ENCODE results near the gene SLC9C1.
A peak's percentile ranks its signal among the peaks of the same experiment; 100 is the strongest.

The SLC9C1 gene

DNA sequence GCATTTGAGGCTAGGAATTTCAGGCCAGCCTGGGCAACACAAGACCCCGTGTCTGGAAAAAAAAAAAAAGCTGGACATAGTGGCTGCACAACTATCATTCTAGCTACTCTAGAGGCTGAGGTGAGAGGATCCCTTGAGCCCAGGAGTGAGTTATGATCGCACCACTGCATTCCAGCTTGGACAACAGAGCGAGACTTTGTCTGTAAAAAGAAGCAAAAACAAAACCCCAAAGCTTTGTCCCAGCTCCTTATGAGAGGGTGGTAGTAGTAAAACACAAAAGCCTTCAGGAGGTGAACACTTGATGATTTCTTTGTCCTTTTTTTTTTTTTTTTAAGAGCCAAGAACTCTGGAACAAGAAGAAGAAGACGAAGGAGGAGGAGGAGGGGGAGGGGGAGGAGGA is 37.8 kb upstream of the SLC9C1 start:
- Histone ChIP-seq H3K36me3 (ENCODE audit: control insufficient read depth, insufficient read depth, low read length) (no peaks in the 10 kb centered on the region), H3K27me3 (replicated peaks; ENCODE audit: control insufficient read depth, insufficient read depth, low read length) (no peaks in the 10 kb centered on the region), H3K4me3 (replicated peaks; ENCODE audit: low read depth, low read length) (no peak overlapping the region)
- TF ChIP-seq, protein P1, sequence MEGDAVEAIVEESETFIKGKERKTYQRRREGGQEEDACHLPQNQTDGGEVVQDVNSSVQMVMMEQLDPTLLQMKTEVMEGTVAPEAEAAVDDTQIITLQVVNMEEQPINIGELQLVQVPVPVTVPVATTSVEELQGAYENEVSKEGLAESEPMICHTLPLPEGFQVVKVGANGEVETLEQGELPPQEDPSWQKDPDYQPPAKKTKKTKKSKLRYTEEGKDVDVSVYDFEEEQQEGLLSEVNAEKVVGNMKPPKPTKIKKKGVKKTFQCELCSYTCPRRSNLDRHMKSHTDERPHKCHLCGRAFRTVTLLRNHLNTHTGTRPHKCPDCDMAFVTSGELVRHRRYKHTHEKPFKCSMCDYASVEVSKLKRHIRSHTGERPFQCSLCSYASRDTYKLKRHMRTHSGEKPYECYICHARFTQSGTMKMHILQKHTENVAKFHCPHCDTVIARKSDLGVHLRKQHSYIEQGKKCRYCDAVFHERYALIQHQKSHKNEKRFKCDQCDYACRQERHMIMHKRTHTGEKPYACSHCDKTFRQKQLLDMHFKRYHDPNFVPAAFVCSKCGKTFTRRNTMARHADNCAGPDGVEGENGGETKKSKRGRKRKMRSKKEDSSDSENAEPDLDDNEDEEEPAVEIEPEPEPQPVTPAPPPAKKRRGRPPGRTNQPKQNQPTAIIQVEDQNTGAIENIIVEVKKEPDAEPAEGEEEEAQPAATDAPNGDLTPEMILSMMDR (IDR thresholded peaks at IDR 0.05; ENCODE audit: insufficient read depth, low read length, poor library complexity, severe bottlenecking): no peak
- DNase-seq (ENCODE audit: extremely low read depth, insufficient read length): no peak

DNA sequence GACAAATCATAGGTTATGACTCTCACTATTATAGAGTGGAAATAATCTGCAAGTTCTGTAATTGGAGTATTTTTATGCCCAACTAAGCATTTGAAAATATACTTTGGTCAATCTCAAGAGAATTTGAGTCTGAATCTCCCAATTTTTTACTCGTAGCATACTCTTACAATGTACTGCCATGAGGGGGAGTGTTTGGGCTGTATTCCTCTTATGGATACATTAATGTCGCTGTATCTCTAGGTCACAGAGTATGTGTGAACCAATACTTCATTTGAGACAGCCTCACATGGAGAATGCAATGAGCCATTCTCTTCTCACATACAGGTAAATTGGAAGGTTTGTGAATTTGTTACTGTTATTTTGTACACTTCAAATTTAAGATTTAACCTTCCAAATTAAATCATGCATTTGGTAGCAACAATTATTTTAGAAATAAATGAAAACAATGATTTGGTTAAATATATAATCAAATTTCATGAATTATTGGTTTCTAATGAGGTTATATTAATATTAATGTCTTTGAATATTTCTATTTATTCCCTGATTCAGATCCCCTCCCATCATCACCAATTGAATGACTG is 33.4 kb upstream of the SLC9C1 start:
- peak; percentile 37 for DNase-seq (ENCODE audit: extremely low read depth, insufficient read length)
- H3K36me3 ChIP-seq (ENCODE audit: control insufficient read depth, insufficient read depth, low read length): no peaks in the 10 kb centered on the region
- TF ChIP-seq, protein P1 (IDR thresholded peaks at IDR 0.05; ENCODE audit: insufficient read depth, low read length, poor library complexity, severe bottlenecking): peak; percentile 63
- no peaks in the 10 kb centered on the region for H3K27me3 ChIP-seq (replicated peaks; ENCODE audit: control insufficient read depth, insufficient read depth, low read length)
- no peak overlapping the region for H3K4me3 ChIP-seq (replicated peaks; ENCODE audit: low read depth, low read length)

DNA sequence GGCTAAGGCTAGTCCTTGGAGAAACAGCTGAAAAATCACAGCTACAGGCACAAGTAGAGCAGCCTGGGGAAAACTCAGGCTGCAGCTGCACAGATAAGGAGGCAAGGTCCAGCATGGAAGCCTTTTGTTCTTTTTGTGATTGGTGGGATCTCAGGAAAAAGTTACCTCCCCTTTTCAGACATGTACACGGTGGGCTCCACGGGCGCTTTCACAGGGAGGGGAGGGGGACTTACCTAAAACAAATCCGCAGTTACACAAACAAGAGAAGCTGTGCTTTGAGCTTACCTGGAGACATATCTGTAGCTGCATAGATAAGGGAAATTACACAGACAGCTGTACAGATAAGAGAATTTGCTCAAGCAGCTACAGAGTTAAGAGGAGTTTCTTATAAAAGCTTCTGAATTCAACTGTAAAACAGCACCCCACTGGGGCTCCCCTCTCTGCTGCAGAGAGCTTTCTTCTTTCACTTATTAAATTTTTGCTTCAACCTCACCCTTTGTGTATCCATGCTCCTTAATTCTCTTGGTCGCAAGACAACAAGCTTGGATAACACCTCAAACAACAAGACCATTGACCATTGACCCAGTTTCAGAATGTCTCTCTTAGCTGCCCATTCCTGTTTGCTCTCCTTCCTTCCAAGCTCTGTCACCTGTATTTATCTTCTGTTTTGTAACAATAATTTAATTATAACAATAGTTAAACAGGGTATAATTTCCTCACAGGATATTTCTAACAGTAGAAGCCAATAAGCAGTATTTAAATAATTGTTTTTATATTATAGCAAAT is 28.0 kb upstream of the SLC9C1 start:
- no peak for DNase-seq (ENCODE audit: extremely low read depth, insufficient read length)
- no peaks in the 10 kb centered on the region for H3K27me3 ChIP-seq (replicated peaks; ENCODE audit: control insufficient read depth, insufficient read depth, low read length)
- no peaks in the 10 kb centered on the region for H3K36me3 ChIP-seq (ENCODE audit: control insufficient read depth, insufficient read depth, low read length)
- TF ChIP-seq, protein P1 (IDR thresholded peaks at IDR 0.05; ENCODE audit: insufficient read depth, low read length, poor library complexity, severe bottlenecking): no peak
- no peak overlapping the region for H3K4me3 ChIP-seq (replicated peaks; ENCODE audit: low read depth, low read length)

DNA sequence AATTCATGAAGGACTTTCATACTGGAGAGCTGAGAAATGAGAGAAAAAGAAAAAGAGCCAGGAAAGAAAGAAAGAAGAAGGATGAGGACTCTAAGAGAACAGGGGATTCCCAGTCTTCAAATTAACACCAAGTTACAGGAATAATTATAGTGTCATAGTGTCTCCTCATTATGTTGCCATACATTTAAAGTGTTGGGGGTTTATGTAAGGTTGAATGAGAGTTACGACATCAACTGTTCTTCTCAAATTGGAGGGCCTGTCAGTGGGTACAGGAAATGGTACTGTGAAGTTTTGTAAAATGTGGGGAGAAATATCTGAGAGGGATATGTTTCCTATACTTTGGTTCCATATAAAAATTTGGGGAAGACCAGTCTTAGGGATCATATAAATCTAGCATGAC is 26.7 kb upstream of the SLC9C1 start:
- no peak for DNase-seq (ENCODE audit: extremely low read depth, insufficient read length)

DNA sequence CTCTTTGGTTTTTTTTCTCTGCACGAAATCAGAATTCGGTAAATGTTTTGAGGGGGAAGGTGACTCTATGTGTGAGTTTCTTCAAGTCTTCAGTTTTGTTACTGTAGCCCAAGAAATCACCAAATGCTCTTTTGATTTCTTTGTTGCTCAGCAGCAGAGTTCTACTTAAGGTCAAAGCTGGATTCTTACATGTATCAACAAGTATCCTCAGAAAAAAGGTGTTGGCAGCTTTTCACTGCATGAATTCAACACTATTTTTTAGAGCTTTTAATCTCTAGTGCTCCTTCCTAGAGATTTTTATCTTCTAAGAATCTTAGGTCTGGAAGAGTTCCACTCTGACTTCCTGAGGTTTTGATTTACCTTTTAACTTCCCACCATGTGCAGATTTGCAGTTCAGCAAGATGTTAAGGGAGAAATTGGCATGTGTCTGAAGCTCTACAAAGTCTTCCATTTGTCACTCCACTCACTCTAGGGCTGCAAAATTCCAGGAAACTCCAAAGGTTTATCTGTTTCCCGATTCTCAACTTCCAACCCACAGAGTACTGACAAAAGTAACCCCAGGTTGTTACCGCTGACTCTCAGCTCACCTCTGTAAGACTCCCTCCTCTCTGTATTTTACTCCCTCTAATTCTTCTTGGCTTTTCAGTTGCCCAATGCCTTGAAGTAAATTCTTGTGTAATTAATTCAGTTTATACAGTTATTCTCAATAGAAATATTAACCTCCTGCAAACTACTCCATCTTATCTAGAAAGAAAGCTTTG is 25.7 kb upstream of the SLC9C1 start:
- TF ChIP-seq, protein P1 (IDR thresholded peaks at IDR 0.05; ENCODE audit: insufficient read depth, low read length, poor library complexity, severe bottlenecking): no peak
- Histone ChIP-seq H3K4me3 (replicated peaks; ENCODE audit: low read depth, low read length) (no peak overlapping the region), H3K36me3 (ENCODE audit: control insufficient read depth, insufficient read depth, low read length) (no peaks in the 10 kb centered on the region), H3K27me3 (replicated peaks; ENCODE audit: control insufficient read depth, insufficient read depth, low read length) (no peaks in the 10 kb centered on the region)
- DNase-seq (ENCODE audit: extremely low read depth, insufficient read length): no peak

More for the DNA sequence above, 26.7 kb upstream of the SLC9C1 start:
- H3K36me3 ChIP-seq (ENCODE audit: control insufficient read depth, insufficient read depth, low read length): no peaks in the 10 kb centered on the region
- no peak overlapping the region for H3K4me3 ChIP-seq (replicated peaks; ENCODE audit: low read depth, low read length)
- TF ChIP-seq, protein P1 (IDR thresholded peaks at IDR 0.05; ENCODE audit: insufficient read depth, low read length, poor library complexity, severe bottlenecking): no peak
- H3K27me3 ChIP-seq (replicated peaks; ENCODE audit: control insufficient read depth, insufficient read depth, low read length): no peaks in the 10 kb centered on the region

All from GM06990 (cell line).